ENCODE data around the gene HNRNPH2. TPM values are rescaled to one million over a fixed set of nuclear protein-coding genes. Genes with fewer than 3 reads are reported as not detected.
A peak's percentile ranks its signal among the peaks of the same experiment; 100 is the strongest.

Gene HNRNPH2
- total and polyA plus RNA-seq, 8 donors: 66.2 to 107 (median 99.2) TPM

DNA sequence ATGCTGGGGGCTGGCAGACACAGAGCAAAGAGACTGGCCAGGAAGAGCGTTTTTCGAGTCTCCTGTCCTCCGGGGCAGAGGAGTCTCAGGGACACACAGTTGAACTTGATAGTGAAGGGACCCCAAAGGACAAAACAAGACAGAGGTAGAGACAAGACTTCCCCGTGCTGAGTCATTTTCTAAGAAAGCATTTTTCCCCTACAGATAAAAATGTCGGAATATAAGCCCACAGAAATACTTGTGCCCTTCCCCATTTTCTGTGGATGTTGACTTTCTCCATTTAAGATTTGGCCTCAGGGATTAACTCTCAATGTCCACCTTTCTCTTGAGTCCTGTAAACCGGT, 21.5 kb upstream of the HNRNPH2 start:
- ATAC-seq: no peak
- Histone ChIP-seq H3K36me3 (no peaks in the 10 kb centered on the region), H3K27ac (peak overlapping the region in 1 of 2 donors; percentile 69), H3K27me3 (no peaks in the 10 kb centered on the region), H3K4me3 (no peak overlapping the region), H3K4me1 (no peaks in the 10 kb centered on the region), H3K9me3 (no peaks in the 10 kb centered on the region)
- TF ChIP-seq, protein P1, sequence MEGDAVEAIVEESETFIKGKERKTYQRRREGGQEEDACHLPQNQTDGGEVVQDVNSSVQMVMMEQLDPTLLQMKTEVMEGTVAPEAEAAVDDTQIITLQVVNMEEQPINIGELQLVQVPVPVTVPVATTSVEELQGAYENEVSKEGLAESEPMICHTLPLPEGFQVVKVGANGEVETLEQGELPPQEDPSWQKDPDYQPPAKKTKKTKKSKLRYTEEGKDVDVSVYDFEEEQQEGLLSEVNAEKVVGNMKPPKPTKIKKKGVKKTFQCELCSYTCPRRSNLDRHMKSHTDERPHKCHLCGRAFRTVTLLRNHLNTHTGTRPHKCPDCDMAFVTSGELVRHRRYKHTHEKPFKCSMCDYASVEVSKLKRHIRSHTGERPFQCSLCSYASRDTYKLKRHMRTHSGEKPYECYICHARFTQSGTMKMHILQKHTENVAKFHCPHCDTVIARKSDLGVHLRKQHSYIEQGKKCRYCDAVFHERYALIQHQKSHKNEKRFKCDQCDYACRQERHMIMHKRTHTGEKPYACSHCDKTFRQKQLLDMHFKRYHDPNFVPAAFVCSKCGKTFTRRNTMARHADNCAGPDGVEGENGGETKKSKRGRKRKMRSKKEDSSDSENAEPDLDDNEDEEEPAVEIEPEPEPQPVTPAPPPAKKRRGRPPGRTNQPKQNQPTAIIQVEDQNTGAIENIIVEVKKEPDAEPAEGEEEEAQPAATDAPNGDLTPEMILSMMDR (IDR thresholded peaks at IDR 0.05): no peak
- no peak for DNase-seq
- intact Hi-C loops (cut with DNase I): no loop called here

DNA sequence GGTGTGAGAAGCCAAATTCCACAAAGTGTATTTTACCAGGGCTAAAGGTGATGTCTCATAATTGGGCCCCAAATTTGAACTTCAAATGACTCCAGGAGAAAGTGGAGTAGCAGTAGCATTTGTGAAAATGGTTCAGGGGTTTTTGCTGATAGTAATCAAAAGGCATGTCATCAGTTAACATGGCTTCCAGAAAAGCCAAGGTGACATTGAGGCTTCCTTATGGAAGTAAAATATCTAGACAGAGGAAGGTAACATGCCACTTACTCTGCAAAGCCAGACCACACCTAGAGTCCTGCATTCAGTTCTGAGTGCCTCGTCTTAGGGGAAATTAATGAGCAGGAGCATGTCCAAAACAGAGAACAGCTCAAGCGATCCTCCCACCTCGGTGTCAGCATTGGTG, 19.4 kb upstream of the HNRNPH2 start:
- no peaks in the 10 kb centered on the region for H3K9me3 ChIP-seq
- H3K27ac ChIP-seq: no peak overlapping the region
- no peak for ATAC-seq
- no peaks in the 10 kb centered on the region for H3K27me3 ChIP-seq
- intact Hi-C loops (cut with DNase I): no loop called here
- H3K4me3 ChIP-seq: no peak overlapping the region
- TF ChIP-seq, protein P1 (IDR thresholded peaks at IDR 0.05): no peak
- no peak for DNase-seq
- H3K36me3 ChIP-seq: peaks cover 0 to 14% of the 10 kb centered on the region in 2 donors
- peaks cover 0 to 15% of the 10 kb centered on the region in 2 donors for H3K4me1 ChIP-seq

DNA sequence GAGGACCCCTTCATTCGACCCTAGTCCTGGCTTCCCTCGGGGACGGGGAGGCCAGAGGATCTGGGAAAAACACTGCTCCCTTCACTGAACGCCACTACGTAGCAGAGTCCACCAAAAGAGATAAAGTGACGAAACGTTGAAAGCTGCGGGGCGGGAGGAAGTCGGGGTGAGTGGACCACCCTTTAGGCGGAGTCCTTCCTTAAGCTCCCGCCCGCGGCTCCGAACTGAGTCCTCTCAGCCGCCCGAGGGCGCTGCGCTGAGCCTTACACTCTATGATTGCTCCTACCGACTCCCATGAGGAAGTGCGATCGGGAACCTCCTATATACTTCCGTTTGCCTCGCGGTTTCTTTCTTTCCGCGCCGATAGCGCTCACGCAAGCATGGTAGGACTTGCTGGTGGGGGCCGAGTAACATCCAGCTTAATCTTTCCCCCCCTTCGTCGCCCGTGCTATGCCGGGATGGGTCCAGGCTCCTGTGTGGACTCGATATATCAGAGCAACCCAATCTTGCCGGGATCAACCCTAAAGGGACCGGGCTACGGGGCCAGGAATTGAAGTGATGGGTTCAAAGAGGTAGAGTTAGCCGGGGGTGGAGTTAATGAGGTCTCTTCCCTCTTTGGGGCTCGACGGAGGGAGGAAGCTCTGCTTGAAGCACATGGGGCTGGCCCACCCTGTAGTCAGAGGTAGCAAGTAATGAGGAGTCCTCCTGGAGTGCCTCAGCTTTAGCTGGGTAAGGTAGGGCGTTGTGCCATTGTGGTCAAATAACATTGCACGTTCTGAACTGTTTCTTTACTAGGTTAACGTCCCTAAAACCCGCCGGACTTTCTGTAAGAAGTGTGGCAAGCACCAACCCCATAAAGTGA, 17.1 kb upstream of the HNRNPH2 start, which contains the start of gene RPL36A:
TSS of gene RPL36A (plus strand) at position 348 of the 862 bp plus-strand sequence. CDS start at position 381, 33 bp downstream.
- ATAC-seq (peak; percentile 99), DNase-seq (peak; percentile 77 to 93 (median 90))
- Histone ChIP-seq H3K27me3 (no peaks in the 10 kb centered on the region), H3K4me3 (peak within 1 kb of the TSS; percentile 45 to 48), H3K4me1 (peaks cover 0 to 22% of the 10 kb centered on the region in 2 donors), H3K9me3 (no peaks in the 10 kb centered on the region), H3K36me3 (peaks cover 0 to 22% of the 10 kb centered on the region in 2 donors), H3K27ac (peak within 1 kb of the TSS; percentile 59 to 78)
- TF ChIP-seq, protein P1 (IDR thresholded peaks at IDR 0.05): peak; percentile 42 to 65
- intact Hi-C loops (cut with DNase I): no loop called here

DNA sequence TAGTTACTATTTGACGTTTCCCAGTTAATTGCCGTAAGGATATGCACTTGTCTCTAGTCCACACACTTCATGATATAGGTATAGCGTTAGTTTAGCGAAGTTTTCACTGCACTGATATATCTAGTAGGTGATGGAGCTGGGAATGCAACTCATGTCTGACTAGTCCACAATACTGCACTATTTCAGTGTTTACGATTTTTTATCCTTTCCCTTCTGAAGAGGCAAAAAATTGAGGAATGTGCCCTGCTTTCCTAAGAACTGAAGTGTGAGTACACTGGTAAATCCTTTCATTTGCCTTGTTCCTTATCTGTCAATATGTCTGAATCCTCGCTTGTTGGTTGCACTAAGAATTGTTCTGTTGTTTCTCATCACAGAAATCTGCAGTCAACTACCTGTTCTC, 16.2 kb upstream of the HNRNPH2 start:
- peaks cover 0 to 32% of the 10 kb centered on the region in 2 donors for H3K36me3 ChIP-seq
- DNase-seq (no peak), ATAC-seq (no peak)
- no peaks in the 10 kb centered on the region for H3K9me3 ChIP-seq
- H3K4me3 ChIP-seq: peak overlapping the region; percentile 45 to 48
- peaks cover 0 to 22% of the 10 kb centered on the region in 2 donors for H3K4me1 ChIP-seq
- TF ChIP-seq, protein P1 (IDR thresholded peaks at IDR 0.05): no peak
- no peaks in the 10 kb centered on the region for H3K27me3 ChIP-seq
- intact Hi-C loops (cut with DNase I): no loop called here
- H3K27ac ChIP-seq: peak overlapping the region in 1 of 2 donors; percentile 78

DNA sequence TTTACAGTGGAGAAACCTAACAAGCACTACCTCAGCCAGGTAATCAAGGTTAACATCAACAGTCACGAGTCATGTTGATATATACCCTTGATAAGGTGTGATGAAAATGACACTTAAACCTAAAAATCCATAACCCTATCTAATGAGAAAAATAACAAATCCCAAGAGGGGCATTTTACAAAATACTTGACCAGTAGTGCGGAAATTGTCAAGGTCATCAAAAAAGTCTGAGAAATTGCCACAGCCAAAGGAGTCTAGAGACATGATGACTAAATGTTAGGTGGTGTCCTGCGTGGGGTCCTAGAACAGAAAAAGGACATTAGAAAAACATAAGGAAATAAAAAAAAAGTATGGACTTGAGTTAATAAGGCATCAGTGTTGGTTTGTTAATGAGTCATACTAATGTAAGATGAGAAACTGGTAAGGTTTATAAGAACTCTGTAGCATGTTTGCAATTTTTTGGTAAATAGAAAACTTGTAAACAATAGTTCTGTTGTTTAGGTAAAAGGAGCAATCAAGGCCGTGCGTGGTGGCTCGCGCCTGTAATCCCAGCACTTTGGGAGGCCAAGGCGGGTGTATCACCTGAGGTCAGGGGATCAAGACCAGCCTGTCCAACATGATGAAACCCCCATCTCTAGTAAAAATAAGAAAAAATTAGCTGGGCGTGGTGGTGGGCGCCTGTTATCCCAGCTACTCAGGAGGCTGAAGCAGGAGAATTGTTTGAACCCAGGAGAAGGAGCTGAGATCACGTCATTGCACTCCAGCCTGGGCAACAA, 14.3 kb upstream of the HNRNPH2 start:
- TF ChIP-seq, protein P1 (IDR thresholded peaks at IDR 0.05): no peak
- H3K27ac ChIP-seq: no peak overlapping the region
- no peaks in the 10 kb centered on the region for H3K9me3 ChIP-seq
- intact Hi-C loops (cut with DNase I): no loop called here
- peaks cover 0 to 34% of the 10 kb centered on the region in 2 donors for H3K36me3 ChIP-seq
- peaks cover 0 to 22% of the 10 kb centered on the region in 2 donors for H3K4me1 ChIP-seq
- no peaks in the 10 kb centered on the region for H3K27me3 ChIP-seq
- DNase-seq: no peak
- no peak for ATAC-seq
- no peak overlapping the region for H3K4me3 ChIP-seq

All from left lung (tissue), 10 donors.